ENCODE data around the gene CHRND.
A peak's percentile ranks its signal among the peaks of the same experiment; 100 is the strongest.

The CHRND gene

DNA sequence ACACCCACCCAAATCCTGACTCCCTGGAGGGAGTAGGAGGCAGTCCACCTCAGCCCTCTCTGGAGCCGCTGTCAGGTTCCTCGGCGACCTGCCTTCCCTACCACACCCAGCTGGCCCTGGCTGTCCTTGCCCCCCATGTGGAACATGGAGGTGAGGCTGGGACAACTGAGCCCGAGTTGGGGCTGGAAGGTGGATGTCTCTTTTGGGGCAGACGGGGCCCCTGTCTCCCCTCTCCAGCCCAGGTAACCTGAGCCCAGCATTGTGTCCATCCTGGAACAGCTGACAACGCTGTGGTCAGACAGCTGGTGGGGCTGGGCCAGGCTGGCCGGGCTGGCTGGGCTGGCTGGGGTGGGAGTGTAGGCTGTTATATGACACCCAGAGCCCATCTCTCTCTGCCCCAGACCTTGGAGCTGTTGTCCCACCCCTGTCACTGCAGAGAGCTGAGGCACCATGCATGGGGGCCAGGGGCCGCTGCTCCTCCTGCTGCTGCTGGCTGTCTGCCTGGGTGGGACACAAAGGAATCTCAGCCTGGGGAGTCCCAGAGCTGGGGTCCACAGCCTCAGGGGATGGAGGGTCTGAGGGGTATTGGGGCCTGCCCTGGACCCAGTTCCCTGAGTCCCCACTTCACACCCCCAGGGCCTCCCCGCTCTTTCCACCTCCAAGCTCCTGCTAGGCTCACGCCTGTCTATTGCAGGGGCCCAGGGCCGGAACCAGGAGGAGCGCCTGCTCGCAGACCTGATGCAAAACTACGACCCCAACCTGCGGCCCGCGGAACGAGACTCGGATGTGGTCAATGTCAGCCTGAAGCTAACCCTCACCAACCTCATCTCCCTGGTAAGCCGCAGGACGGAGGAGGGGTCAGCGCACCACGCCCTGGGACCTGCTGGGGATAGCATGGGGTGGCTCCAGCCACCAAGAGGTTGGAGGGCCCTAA lies 13.6 kb downstream of the CHRND start, which contains the start of gene CHRNG:
Gene CHRNG (plus strand): TSS at position 395 of the 934 bp plus-strand sequence. CDS start 56 bp downstream, at position 451.
- H3K9me3 ChIP-seq, result peaks cover 8% of the 10 kb centered on the region
- H3K4me3 ChIP-seq, result no peak within 1 kb of the TSS
- H4K20me1 ChIP-seq, result peaks cover 23% of the 10 kb centered on the region
- no peak within 1 kb of the TSS for H3K9ac ChIP-seq
- TF ChIP-seq Cebpa-rat (IDR thresholded peaks at IDR 0.05), result no peak
- peaks cover 31% of the 10 kb centered on the region for H3K4me1 ChIP-seq
- 0 out of 2 replicates have a peak within 1 kb of the TSS, but pooled peaks have one; percentile 9 for H3K27ac ChIP-seq
- peaks cover 19% of the 10 kb centered on the region for H3K36me3 ChIP-seq
- H3K27me3 ChIP-seq, result no peaks in the 10 kb centered on the region
- peak within 1 kb of the TSS; percentile 37; the same call in 1 of the 2 replicates for H3K4me2 ChIP-seq

GRCh38 chr2:232540441-232541041 lies 14.6 kb downstream of the CHRND start:
- Histone ChIP-seq H3K4me3 (no peak overlapping the region), H4K20me1 (peaks cover 32% of the 10 kb centered on the region), H3K27ac (no peak overlapping the region), H3K9ac (no peak overlapping the region), H3K27me3 (no peaks in the 10 kb centered on the region), H3K4me1 (peaks cover 29% of the 10 kb centered on the region), H3K4me2 (no peak overlapping the region), H3K9me3 (peaks cover 8% of the 10 kb centered on the region), H3K36me3 (peaks cover 29% of the 10 kb centered on the region)
- TF ChIP-seq Cebpa-rat (IDR thresholded peaks at IDR 0.05), result no peak

- H3K9me3 ChIP-seq, result peaks cover 1% of the 10 kb centered on the region
- H3K9ac ChIP-seq, result no peak overlapping the region
- H3K27ac ChIP-seq, result 0 out of 2 replicates have a peak overlapping the region, but pooled peaks have one; percentile 30
- H3K4me3 ChIP-seq, result no peak overlapping the region
- H4K20me1 ChIP-seq, result peaks cover 41% of the 10 kb centered on the region
- TF ChIP-seq Cebpa-rat (IDR thresholded peaks at IDR 0.05), result no peak
- peaks cover 35% of the 10 kb centered on the region for H3K36me3 ChIP-seq
- peaks cover 38% of the 10 kb centered on the region for H3K4me1 ChIP-seq
- H3K4me2 ChIP-seq, result peak overlapping the region; percentile 39
- no peaks in the 10 kb centered on the region for H3K27me3 ChIP-seq
Measured at GRCh38 chr2:232541195-232541960, 15.4 kb downstream of the CHRND start.

DNA sequence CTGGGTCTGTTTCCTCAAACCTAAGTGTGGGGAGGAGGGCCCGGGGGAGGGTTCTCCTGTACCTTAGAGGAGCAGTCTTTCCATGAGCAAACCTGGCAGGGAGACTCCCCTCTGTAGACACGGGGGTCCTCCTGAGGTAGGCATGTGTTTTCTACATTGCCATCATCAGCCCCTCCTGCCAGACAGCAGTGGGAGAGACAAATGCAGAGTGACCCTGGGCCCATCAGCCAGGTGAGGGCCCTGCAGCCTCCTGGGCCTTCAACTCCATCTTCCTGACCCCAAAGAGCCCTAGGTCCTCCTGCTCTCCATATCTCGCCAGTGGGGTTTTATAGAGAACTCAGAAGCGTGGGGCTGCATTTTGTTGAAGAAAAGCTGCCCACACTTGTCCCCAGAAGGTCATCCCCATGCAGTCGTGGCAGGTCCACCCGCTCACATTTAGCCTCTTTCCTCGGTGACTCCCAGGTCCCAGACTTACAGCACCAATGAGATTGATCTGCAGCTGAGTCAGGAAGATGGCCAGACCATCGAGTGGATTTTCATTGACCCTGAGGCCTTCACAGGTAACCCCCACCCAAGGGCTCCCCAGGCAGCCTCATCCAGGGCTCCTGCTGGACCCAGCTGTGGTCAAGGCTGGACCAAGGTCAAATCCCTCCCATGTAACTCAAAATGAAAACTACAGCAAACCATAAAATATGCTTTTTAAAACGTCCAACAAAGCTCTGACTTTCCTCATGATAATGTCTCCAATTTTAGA lies 16.2 kb downstream of the CHRND start:
- Histone ChIP-seq H3K36me3 (peaks cover 42% of the 10 kb centered on the region), H3K9ac (no peak overlapping the region), H3K4me1 (peaks cover 45% of the 10 kb centered on the region), H3K9me3 (no peaks in the 10 kb centered on the region), H3K4me3 (no peak overlapping the region), H4K20me1 (peaks cover 48% of the 10 kb centered on the region), H3K27me3 (no peaks in the 10 kb centered on the region), H3K27ac (no peak overlapping the region), H3K4me2 (no peak overlapping the region)
- TF ChIP-seq Cebpa-rat (IDR thresholded peaks at IDR 0.05), result no peak

DNA sequence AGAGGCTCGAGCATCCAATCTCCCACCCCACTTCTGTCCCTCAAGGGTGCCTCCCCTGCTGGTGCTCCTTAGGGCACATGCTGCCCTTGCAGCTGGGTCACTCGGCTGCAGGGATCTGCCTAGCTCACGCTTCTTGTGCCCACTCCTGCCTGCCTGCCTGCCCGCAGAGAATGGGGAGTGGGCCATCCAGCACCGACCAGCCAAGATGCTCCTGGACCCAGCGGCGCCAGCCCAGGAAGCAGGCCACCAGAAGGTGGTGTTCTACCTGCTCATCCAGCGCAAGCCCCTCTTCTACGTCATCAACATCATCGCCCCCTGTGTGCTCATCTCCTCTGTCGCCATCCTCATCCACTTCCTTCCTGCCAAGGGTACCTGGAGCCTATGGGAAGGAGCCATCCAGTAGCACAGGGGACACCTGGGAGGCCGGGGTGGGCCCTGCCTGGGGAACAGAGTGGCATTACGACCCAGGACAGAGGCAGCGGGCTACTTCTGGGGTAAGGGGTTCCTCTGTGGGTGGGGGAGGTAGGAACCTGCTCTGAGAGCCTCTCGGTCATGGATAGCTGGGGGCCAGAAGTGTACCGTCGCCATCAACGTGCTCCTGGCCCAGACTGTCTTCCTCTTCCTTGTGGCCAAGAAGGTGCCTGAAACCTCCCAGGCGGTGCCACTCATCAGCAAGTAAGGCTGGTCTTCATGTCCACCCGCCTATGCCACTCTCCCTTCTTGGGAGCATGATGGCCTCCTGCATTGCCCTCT lies 16.9 kb downstream of the CHRND start:
- Histone ChIP-seq H3K9me3 (peaks cover 2% of the 10 kb centered on the region), H3K4me2 (no peak overlapping the region), H3K36me3 (peaks cover 50% of the 10 kb centered on the region), H3K4me3 (no peak overlapping the region), H3K9ac (no peak overlapping the region), H3K27ac (no peak overlapping the region), H3K4me1 (peaks cover 52% of the 10 kb centered on the region), H3K27me3 (no peaks in the 10 kb centered on the region), H4K20me1 (peaks cover 55% of the 10 kb centered on the region)
- no peak for TF ChIP-seq Cebpa-rat (IDR thresholded peaks at IDR 0.05)

DNA sequence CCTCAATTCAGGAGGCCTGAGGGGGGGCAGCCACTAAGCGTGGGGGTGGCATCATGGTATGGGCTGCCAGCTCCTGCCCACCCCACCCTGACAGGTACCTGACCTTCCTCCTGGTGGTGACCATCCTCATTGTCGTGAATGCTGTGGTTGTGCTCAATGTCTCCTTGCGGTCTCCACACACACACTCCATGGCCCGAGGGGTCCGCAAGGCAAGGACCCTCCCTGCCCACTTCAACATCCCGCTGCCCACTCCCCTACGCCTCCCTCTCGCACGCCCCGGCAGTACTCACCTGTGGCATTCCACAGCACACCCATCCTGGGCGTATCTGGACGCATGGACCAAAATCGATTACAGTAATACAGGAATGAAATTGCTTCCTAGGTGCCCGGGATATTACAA lies 17.5 kb downstream of the CHRND start:
- Histone ChIP-seq H3K4me1 (peaks cover 49% of the 10 kb centered on the region), H3K36me3 (peaks cover 56% of the 10 kb centered on the region), H3K4me3 (no peak overlapping the region), H3K4me2 (no peak overlapping the region), H4K20me1 (peaks cover 55% of the 10 kb centered on the region), H3K27me3 (no peaks in the 10 kb centered on the region), H3K9ac (no peak overlapping the region), H3K27ac (no peak overlapping the region), H3K9me3 (peaks cover 8% of the 10 kb centered on the region)
- TF ChIP-seq Cebpa-rat (IDR thresholded peaks at IDR 0.05), result no peak

DNA sequence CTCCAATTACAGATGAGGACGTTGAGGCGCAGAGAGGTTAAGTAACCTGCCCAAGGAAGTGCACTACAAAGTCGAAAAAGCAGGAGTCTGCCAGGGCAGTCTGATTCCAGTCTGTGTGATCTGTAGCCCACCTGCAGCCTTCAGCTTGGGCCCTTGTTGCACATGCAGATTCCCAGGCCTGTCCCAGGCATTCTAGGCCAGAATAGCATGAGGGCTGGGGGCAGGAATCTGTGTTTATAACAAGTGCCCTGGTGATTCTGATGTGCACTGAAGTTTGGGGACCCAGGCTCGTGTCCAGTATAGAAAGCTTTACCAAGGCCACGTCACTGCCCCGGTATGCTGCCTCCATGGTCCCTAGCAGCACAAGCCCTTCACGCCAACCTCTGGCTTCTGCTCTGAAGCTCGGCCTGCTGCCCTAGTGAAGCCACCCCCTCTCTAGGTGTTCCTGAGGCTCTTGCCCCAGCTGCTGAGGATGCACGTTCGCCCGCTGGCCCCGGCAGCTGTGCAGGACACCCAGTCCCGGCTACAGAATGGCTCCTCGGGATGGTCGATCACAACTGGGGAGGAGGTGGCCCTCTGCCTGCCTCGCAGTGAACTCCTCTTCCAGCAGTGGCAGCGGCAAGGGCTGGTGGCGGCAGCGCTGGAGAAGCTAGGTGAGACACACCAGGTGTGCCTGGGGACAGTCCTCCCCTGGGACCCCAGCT lies 18.1 kb downstream of the CHRND start:
- TF ChIP-seq Cebpa-rat (IDR thresholded peaks at IDR 0.05), result no peak
- peaks cover 43% of the 10 kb centered on the region for H3K4me1 ChIP-seq

DNA sequence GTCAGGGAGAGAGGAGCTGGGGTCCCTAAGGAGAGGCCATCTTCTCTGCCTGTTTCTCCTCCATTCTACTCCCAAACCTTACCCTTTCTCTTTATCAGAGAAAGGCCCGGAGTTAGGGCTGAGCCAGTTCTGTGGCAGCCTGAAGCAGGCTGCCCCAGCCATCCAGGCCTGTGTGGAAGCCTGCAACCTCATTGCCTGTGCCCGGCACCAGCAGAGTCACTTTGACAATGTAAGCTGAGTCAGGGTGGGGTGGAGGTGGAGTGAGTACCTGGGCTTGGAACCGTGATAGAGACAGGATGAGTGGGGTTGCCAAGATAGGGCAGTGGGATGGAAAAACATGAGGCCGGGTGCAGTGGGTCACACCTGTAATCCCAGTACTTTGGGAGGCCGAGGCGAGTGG lies 18.7 kb downstream of the CHRND start:
- no peak overlapping the region for H3K4me2 ChIP-seq
- H3K27ac ChIP-seq, result no peak overlapping the region
- no peak overlapping the region for H3K4me3 ChIP-seq
- H3K27me3 ChIP-seq, result no peaks in the 10 kb centered on the region
- TF ChIP-seq Cebpa-rat (IDR thresholded peaks at IDR 0.05), result no peak
- H3K9me3 ChIP-seq, result peaks cover 20% of the 10 kb centered on the region
- peaks cover 41% of the 10 kb centered on the region for H3K4me1 ChIP-seq
- peaks cover 65% of the 10 kb centered on the region for H3K36me3 ChIP-seq
- no peak overlapping the region for H3K9ac ChIP-seq
- H4K20me1 ChIP-seq, result peaks cover 55% of the 10 kb centered on the region

More for the DNA sequence above, 18.1 kb downstream of the CHRND start:
- Histone ChIP-seq H3K4me3 (no peak overlapping the region), H3K9me3 (peaks cover 14% of the 10 kb centered on the region), H3K4me2 (no peak overlapping the region), H3K9ac (no peak overlapping the region), H3K27me3 (no peaks in the 10 kb centered on the region), H3K27ac (no peak overlapping the region), H4K20me1 (peaks cover 55% of the 10 kb centered on the region), H3K36me3 (peaks cover 62% of the 10 kb centered on the region)
